Caki2 (cell line): ENCODE results near the gene NINJ2. TPM values are rescaled to one million over a fixed set of nuclear protein-coding genes. Genes with fewer than 3 reads are reported as not detected.

Source experiments
- DNase-seq: peaks from one replicate; pipeline ENCODE4 v3.0.0-alpha.2; 2015; ENCODE audit warnings: low read depth
- in situ Hi-C: cut with HindIII; loops from 2 replicates; pipeline ENCODE4 v1.10.0; 2016; ENCODE audit warnings: low sequenced_read_pairs, low pct_unique_long_range_greater_than_20kb, mixed read lengths
- total RNA-seq: library from RNA; depleted of rRNA; stranded (reverse); fragments of >200 nt; shearing (Covaris generic); gene quantifications from 2 replicates; pipeline ENCODE4 v1.2.3, GENCODE V29; 2014; ENCODE audit warnings: low replicate concordance

NINJ2 gene
- total RNA-seq, 1 experiment from 2014 or later, result not detected

DNA sequence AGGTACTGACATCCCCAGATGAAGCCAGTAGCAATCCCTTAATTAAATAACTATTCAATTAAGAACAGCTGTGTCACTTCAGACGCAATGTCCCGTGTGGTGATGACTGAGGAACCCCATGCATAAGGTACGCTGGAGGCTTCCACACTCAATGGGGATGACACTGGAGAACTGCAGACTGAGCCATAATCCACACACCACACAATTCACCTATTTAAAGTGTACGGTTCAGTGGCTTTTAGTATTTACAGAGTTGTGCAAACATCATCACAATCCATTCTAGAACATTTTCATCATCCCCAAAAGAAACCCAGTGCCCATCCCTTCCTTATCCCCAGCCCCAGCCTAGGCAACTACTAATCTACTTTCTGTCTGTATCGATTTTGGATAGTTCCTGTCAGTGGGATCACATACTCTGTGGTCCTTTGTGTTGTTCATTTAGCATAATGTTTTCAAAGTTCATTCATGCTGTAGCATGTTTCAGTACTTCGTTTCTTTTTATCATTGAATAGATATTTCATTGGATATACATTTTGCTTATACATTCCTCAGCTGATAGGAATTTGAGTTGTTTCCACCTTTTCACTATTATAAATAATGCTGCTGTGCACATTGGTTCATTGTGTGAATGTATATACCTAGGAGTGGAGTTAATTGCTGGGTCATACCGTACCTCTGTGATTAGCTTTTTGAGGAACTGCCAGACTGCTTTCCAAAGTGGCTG, 61.1 kb downstream of the NINJ2 start:
- no peak for DNase-seq
- in situ Hi-C loops, result no loop called here

GRCh38 chr12:599756-600155, 63.5 kb downstream of the NINJ2 start:
- DNase-seq, result no peak
- in situ Hi-C loops, result no loop called here

DNA sequence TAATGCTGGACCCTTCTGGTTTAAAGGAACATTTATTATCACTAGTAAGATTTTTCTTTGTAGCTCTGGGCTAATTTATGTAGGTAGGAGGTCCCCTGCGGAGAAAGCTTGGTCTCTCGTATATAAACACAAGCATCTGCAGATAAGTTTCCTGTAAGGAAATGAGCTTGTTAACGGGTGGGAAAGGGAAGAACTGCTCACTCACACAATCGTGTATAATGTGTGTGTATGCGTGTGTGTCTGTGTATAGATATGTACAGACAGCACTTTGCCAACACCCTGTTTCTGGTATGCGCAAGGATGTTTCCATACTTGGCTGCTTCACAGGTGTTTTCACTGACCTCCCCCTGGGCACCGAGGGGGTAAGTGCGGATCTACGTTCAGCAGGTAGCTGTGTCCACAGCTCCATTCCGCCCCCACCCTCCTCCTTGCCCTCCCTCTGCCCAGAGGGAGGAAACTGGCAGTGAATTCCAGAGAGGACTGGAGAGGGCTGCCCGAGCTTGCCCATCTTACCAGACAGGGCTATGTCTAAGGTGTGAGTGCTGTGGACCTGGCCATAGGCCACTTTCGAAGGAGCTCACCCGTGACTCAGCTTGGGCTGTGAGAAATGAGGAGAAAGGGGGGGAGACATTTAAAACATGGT, 65.2 kb downstream of the NINJ2 start:
- no peak for DNase-seq
- in situ Hi-C loops, result no loop called here

- DNase-seq, result no peak
- in situ Hi-C loops, result no loop called here
These were observed 69.6 kb downstream of the NINJ2 start for GRCh38 chr12:593396-594270.

DNA sequence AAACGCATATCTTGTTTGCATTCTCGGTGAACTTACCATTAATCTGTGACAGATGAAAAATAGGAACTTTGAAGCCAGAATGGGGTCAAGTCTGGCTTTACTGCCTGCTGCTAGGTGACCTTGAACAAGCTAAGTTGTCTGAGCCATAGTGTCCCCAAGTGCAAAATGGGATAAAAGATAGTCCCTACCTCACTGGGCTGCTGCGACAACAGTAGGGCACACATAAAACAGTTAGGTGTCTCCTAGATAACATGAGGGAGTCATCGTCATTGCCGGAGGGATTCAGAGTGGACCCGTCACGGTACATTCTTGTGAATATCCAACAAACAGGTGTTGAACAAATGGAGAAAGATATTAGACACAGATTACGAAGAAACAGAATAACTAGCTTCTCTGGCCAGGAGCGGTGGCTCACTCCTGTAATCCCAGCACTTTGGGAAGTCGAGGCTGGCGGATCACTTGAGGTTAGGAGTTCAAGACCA, 71.2 kb downstream of the NINJ2 start:
- in situ Hi-C loops, result no loop called here
- no peak for DNase-seq

DNA sequence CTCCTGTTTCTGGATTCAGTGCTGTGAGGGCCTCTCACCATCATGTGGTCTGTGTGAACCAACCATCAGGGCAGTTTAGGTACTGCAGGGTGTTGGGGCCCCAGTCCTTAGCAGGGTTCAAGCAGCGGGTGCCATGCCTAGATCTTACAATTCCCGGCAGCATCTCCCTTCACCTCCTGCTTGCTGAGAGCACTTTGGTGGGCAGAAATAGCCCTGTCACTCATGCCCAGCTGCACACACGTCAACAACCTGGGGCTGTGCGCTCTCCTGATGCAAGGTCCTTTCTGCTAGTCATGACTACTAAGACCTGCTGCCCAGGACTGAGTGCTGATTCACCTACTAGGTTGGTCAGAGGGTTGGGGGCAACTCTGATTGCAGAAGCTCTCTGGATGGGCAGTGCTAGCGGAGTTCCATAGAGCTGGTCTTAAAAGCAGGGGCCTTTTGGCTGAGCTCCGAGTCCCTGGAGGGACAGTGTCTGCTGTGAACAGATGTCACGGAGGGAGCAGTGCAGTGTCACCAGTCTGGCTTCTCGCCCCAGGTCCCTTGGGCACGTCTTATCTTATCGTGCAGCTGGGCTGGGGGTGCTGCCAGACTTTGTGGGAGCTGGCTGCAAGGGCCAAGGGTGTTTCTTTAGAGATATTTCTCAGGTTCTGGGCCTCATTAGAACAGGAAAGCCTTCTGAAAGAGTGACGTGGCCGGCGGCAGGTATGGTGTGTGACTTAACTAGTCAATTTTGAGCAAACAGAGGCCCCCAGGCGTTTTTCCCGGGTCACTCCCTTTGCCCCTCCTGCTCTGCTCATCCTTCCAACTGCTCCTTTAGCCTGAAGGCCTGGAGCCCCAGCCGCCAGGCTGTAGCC, 71.8 kb downstream of the NINJ2 start:
- no peak for DNase-seq
- in situ Hi-C loops, result no loop called here

DNA sequence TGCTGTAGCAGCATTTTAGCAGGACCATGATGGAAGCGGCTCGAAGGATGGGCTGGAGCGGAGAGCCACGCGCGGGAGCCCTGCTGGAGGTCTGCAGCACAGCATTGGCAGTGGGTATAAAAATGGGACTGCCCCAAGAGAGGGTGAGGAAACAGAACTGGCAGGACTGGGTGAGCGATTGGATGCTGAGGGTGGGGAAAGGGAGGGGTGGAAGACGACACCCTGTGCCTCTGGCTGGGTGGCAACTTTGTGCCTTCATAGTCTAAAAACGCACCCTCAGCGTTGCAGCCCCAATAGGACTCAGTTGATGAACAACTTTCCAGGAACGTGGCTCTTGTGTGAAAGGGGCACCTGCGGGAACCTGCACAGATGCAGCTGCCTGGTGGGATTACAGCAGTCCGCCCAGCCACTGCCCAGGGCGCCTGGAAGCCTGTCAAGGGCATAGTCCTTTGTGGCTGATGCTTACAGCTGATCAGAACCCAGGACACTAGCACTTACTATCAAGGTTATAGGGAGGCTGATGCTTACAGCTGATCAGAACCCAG, 73.0 kb downstream of the NINJ2 start:
- in situ Hi-C loops, result no loop called here
- DNase-seq, result no peak

DNA sequence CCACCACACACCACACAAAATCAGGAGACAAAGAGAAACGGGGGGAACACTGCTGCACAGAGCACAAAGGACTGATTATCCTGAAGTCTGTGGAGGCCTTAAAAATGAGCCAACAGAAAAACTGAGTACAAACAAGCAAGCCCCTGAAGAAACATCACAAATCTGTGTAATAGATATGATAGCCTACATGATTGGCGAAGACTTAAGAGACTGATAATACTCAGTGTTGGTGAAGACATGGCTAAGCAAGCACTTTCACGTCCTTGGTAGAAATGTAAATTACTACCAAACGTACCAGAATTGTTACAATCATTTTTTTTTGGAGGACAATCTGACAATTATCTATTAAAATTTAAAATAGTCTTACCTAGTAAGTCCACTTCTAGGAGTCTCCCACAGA, 74.6 kb downstream of the NINJ2 start:
- no peak for DNase-seq
- in situ Hi-C loops, result no loop called here

- in situ Hi-C loops, result no loop called here
These were observed 75.3 kb downstream of the NINJ2 start for GRCh38 chr12:588024-588322.

GRCh38 chr12:587132-588023, 75.9 kb downstream of the NINJ2 start:
- in situ Hi-C loops, result no loop called here
- no peak for DNase-seq

More at GRCh38 chr12:588024-588322, 75.3 kb downstream of the NINJ2 start:
- no peak for DNase-seq

DNA sequence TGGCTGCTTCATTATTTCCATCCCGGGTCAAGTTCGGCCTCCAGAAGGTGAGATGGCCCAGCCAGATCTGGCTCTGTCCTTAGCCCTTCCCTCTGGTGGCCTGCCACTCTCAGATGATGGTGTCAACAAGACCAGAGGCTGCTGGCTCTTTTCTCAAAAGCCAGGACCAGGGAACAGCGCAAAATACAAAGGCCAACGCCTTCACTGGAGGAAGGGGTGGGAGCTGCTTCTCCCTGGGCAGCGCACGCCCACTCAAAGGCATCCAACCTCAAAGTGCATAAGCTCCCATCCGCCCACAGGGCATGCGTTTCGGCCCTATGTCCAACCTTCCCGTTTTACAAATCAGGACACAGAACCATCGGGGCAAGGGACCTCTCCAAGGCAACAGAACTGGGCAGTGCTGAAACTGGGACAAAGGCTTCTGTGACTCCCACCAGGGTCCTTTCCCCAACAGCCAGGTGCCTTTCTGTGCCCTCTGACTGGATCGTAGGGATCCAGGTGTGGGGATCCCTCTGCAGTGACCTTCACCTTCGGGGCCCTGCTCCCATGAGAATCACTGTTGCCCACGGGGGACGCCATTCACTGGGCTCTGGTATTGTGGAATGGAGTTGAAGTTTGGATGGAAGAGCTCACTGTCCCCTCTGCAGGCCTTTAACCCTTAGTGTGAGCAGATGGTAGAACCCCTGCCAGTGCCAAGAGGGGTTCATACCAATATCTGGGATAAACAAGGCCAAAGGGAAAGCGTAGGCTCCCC, 76.8 kb downstream of the NINJ2 start:
- no peak for DNase-seq
- in situ Hi-C loops, result no loop called here

DNA sequence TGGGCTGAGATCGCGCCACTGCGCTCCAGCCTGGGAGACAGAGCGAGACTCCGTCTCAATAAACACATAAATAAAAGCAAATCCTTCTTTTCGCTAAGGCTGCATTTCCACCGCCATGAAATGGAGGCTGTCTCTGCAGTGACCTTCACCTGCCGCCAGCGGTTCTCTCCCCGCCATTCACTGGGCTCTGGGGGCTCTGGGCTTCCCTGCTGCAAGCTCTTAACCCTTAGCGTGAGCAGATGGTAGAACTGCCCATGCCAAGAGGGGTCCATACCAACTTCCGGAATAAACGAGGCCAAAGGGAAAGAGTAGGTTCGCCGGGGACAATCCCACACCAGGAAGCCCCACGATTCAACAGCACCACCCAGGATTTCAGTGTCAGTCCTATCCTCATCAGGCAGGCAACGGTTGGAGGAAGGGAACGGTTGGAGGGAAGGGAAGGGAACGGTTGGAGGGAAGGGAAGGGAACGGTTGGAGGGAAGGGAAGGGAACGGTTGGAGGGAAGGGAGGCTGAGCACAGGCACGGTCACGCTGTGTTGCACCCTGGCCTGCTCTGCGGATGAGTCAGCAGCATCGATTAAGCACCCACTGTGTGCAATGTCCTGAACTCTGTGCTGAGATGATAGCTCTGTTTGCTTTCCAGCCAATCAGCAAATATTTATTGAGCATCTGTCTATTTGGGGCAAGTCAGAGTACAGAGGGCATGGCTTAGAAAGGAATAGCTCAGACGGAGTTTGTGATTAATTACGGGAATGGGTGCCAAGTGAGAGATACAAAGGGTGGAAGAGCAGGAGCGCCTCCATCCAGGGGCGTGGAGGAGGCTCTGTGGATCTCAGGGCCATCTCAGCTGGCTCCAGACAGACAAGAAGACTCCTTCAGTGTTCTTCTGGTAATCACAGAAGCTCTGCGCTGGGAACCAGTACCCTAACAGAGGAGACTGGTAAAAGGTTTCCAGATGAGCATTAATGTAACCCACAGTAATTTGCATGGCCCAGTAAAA, 77.9 kb downstream of the NINJ2 start:
- no peak for DNase-seq
- in situ Hi-C loops, result no loop called here

GRCh38 chr12:583251-583869, 79.9 kb downstream of the NINJ2 start:
- in situ Hi-C loops, result no loop called here

DNA sequence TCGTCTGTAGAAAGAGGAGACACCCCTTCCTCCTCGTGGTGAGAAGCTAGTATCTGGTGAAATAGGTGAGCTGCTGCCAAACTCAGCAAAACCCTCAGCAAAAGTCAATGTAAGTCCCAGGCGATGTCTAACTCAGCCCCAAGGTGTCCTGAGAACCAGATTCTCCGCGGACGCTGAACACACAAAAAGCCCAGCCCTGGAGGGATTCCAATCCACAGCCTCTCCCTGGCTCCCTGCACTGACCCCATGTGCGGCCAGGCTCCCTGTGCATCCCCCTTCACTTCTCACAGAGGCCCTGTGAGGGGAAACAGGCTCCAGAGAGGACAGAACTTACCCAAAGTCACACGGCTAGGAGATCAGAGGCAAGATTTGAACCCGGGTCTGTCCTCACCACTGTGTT, 81.5 kb downstream of the NINJ2 start:
- in situ Hi-C loops, result no loop called here
- DNase-seq, result no peak

More at GRCh38 chr12:583251-583869, 79.9 kb downstream of the NINJ2 start:
- no peak for DNase-seq

- in situ Hi-C loops, result no loop called here
- DNase-seq, result no peak
These were observed 81.9 kb downstream of the NINJ2 start for GRCh38 chr12:581321-581720.
